B cell (primary cell): ENCODE measurements around the gene TMEM108.

Source experiments
- EZH2 ChIP-seq: IDR thresholded peaks from 2 replicates; pipeline ENCODE4 v1.6.1; 2012; ENCODE audit warnings: borderline replicate concordance, low read depth, mild to moderate bottlenecking, moderate library complexity, low read length; ENCODE audit not compliant: insufficient read depth, poor library complexity, severe bottlenecking
- TF ChIP-seq, protein P1 (sequence below): fragments of 200-600 bp; IDR thresholded peaks from one replicate; pipeline ENCODE4 v1.8.0; 2022; ENCODE audit warnings: antibody characterized with exemption, mild to moderate bottlenecking

DNA sequence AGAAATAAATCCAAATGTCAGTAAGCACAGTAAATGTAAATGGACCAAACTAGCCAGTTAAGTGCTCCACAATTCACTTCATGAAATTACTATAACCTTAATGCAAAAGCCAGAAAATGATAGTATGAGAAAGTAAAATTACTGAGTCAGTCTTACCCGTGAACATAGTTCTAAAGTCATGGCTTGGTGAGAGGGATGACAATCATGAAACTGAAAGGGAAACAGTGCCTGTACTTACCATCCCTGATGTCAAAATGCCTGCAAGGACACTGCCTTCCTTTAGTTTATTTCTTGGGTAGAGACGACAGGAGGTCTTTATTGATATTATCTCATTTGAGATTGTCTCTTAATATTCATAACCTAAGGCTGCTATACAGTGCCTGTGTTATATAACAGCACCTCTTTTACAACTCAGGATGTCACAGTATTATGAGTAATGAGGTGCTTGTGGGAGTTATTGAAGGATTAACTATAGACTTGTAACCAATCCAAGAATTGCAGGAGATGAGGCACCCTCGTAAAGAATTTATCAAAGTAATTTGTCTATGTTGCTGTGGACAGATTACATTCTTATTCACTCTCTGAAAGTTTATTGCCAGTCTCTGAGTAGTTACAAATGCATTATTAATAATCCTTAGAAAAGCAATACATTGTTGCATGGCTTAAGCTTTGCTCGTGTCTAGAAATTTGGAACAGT is 218.7 kb downstream of the TMEM108 start:
- TF ChIP-seq, protein P1, sequence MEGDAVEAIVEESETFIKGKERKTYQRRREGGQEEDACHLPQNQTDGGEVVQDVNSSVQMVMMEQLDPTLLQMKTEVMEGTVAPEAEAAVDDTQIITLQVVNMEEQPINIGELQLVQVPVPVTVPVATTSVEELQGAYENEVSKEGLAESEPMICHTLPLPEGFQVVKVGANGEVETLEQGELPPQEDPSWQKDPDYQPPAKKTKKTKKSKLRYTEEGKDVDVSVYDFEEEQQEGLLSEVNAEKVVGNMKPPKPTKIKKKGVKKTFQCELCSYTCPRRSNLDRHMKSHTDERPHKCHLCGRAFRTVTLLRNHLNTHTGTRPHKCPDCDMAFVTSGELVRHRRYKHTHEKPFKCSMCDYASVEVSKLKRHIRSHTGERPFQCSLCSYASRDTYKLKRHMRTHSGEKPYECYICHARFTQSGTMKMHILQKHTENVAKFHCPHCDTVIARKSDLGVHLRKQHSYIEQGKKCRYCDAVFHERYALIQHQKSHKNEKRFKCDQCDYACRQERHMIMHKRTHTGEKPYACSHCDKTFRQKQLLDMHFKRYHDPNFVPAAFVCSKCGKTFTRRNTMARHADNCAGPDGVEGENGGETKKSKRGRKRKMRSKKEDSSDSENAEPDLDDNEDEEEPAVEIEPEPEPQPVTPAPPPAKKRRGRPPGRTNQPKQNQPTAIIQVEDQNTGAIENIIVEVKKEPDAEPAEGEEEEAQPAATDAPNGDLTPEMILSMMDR = no peak
- TF ChIP-seq EZH2 = no peak
